ENCODE data around the gene MAP4.

- TF ChIP-seq PBX3 (CRISPR knock-in tag; IDR thresholded peaks at IDR 0.05) (no peak), CTCF (tag by site-specific recombination; IDR thresholded peaks at IDR 0.05) (no peak), ZNF704 (tag by site-specific recombination; IDR thresholded peaks at IDR 0.05) (no peak)
Measured at GRCh38 chr3:47961815-47962606, 54.2 kb downstream of the MAP4 start.

Measured in HEK293 (cell line).